ENCODE data around the gene HGFAC.

Gene HGFAC

GRCh38 chr4:3473996-3474765, 32.4 kb downstream of the HGFAC start:
- DNase-seq (ENCODE audit: low spot score): no peak

DNA sequence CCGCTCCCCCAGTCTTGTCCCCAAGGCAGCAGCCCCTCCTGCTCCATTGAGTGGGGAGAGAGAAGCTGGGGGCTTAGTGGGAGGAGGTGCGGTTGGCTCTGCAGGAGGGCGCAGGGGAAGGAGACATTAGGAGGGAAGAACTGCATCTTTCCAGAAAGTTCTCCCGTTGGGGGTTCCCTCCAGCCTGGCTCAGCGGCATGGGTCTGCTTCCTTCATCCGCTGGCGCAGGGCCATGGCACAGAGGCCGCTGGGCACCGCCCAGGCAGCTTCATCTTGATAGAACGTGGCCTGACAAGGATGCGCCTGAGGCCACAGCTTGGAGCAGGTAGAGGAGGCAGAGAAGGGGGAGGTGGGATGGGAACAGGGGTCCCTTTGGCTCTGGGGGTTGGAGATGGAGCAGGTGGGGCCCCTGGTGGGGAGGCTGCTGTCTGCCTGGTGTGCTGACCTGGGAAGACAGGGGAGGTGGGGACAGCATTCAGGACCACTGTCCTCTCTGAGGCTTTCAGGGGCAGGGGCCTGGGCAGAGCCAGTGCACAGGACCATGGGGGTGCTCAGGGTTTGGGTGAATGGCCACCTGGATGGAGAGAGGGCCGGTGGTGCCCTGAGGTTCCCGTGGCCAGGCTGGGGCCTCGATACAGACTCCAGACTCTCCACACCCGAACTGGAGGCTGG, 33.4 kb downstream of the HGFAC start:
- DNase-seq (ENCODE audit: low spot score): no peak

- DNase-seq (ENCODE audit: low spot score): no peak
Measured at GRCh38 chr4:3475713-3476260, 34.0 kb downstream of the HGFAC start.

DNA sequence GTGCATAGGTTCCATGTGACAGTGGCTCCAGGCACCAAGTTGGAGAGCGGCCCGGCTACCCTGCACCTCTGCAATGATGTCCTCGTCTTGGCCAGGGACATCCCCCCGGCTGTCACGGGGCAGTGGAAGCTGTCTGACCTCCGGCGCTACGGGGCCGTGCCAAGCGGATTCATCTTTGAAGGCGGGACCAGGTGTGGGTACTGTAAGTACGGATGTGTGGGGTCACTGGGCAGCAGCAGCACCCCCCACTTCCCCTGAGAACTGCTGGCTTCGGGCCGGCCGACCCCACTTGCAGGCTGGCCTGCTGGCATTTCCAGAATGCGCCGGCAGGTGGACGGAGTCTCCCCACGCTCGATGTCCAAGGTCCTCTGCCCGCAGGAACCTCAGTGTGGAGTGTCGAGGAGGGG, 34.6 kb downstream of the HGFAC start:
- no peak for DNase-seq (ENCODE audit: low spot score)

DNA sequence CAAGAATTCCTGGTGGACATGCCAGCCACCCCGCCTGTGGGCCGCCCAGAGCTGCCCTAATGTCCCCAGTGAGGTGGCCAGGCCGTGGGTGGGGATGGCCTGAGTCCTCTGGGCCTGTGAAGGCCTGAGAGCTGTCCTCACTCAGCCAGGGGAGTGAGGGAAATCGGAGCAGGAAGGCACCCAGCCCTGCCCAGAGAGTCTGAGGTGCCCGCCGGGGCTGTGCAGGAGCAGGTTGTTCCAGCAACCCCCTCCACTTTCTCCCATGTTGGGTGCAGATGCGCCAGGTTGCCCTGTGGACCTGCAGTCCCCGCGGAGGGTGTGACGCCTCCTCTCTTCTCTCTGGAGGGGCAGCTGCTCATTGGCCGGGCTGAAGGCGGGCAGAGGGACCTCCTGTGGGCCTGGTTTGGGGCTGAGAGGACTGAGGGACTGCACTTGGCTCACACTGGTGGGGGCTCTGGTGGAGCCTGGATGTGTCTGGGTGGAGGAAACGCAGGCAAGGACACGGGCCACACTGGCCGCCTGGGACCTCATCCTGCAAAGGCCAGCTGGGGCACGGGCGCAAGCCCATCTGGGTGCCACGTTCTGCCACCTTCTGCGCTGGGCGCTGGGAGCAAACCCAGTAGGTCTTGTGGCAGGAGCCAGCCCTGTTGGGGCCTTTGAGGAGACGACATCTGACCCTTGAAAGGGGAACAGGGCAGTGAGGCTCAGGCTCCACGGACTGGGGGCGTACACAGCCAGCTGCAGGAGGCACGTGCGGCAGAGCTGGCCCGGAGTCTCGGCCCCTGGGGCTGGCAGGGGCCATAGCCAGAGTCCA, 35.4 kb downstream of the HGFAC start:
- DNase-seq (ENCODE audit: low spot score): no peak

DNA sequence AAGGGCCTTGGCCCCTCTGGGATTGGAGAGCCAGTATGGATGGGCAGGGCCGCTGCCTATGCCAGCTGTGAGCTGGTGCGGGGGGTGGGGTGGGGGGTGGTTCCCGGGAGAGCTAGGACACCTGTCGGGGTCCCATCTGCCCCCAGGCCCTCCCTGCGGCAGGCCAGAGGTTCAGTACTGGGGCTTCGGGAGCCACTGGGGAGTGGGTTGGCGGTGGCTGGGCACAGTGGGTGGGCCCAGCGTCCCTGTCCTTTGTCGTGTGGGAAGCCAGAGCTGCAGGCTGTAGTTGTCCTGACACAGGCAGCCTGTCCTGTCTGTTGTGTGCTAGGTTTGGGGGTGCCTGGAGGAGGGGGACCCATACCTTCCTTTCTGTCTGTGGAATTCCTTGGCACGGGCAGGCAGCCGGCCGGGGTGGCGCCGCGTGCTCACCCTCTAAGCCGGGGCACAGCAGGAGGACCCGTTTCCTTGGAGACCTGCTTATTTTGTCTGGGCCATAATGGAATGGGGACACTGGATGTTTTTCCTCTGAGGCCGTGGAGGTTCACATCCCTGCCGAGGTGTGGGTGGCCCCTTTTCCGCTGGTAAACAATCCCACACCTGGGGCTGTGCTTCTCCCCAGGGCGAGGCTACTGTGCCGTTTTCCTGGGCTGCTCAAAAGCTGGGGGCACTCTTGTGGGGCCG, 36.1 kb downstream of the HGFAC start:
- no peak for DNase-seq (ENCODE audit: low spot score)

- DNase-seq (ENCODE audit: low spot score): no peak
Measured at GRCh38 chr4:3478446-3479357, 36.9 kb downstream of the HGFAC start.

GRCh38 chr4:3479358-3480101, 37.8 kb downstream of the HGFAC start:
- DNase-seq (ENCODE audit: low spot score): no peak

- DNase-seq (ENCODE audit: low spot score): peak; percentile 95
Measured at GRCh38 chr4:3480528-3481112, 38.9 kb downstream of the HGFAC start.

GRCh38 chr4:3481113-3481531, 39.4 kb downstream of the HGFAC start:
- no peak for DNase-seq (ENCODE audit: low spot score)

- no peak for DNase-seq (ENCODE audit: low spot score)
Measured at GRCh38 chr4:3481783-3482393, 40.1 kb downstream of the HGFAC start.

GRCh38 chr4:3482707-3483106, 40.9 kb downstream of the HGFAC start:
- DNase-seq (ENCODE audit: low spot score): no peak

DNA sequence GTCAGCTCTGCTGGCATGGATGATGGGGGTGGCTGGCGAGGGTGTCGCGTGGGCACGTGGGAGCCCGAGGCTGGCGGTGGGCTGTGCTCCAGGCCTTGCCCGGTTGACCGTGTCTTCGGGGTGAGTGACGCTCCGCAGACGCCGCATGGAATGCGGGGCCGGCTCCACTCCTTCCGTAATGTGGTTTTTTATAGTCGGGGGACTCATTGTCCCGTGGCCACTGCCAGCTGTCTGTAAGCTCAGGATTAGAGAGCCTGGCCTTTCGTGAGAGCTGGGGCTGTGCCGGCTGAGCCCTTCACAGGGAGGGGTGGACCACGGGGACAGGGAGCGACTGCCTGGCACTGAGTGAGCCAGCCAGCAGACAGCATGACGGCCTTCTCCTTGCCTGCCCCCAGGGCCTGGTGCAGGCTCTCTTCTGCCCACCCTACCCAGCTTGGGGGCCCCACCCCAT, 41.7 kb downstream of the HGFAC start:
- no peak for DNase-seq (ENCODE audit: low spot score)

DNA sequence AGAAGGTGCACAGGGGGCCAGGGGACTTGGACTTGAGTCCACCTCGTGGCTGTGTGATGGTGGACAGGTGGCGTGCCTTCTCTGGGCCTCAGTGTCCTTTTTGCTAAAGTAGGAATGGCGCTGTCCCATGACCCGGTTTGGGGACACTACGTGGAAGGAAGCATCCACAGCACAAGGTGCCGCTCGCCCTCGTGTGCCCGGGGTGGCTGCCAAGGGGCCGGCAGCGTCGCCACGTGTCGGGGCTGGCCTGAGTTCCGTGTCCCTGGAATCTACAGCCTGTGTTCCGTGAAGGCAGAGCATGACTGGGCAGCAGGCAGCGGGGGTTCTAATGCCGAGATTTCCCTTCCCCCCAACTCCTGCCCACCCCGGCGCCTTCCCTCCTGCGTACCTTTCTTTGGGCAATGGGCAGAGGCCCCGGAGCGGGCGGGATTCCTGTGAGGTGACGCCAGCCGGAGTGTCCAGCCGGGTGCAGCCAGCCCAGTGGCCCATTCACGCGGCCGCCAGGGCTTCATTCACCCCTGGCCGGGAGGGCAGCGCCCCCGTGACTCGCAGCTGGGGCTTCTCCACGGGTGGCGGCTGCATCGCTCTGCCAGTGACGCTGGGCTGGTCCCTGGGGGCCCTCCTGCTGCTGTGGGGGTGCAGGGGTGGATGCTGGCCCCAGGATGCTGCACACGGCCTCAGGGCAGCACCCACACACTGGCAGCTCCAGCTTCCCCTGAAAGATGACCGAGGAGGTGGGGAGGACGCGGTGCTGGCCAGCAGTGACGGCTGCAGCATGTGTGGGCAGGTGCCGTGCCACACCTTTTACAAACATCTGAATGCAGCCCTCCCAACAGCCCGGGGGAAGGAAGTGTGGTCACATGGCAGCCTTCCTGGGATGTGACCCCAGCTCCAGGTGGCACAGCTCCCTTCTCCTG, 42.5 kb downstream of the HGFAC start:
- DNase-seq (ENCODE audit: low spot score): no peak

DNA sequence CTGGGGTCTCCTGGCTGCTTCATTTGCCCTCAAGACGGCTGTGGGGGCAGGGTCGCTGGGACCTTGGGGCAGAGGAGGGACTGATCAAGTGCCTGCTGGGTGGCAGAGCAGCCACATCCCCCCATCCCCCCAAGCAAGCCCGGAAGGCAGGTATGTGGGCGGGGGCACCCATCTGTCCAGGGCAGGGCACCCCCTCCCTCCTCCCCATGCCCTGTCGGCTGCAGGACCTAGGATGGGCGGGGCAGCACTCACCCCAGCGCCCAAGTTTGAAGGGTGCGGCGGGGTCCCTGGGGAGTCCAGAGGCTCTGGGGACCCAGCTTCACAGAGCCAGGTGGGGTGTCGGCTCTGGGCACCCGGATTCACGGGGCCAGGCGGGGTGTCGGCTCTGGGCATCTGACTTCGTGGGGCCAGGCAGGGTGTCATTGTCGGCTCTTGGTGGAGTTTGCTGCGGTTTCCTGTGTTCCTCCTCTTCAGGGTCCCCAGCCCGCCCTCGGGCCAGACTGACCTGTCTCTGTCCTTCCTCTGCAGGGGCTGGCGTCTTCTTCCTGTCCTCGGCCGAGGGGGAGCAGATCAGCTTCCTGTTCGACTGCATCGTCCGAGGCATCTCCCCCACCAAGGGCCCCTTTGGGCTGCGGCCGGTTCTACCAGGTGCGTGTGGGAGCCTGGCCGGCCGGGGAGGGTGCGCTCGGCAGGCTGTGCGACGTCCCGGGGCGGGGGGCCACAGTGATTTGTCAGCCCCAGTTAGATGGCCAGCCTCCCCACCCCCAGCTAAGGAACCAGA, 43.4 kb downstream of the HGFAC start:
- no peak for DNase-seq (ENCODE audit: low spot score)

DNA sequence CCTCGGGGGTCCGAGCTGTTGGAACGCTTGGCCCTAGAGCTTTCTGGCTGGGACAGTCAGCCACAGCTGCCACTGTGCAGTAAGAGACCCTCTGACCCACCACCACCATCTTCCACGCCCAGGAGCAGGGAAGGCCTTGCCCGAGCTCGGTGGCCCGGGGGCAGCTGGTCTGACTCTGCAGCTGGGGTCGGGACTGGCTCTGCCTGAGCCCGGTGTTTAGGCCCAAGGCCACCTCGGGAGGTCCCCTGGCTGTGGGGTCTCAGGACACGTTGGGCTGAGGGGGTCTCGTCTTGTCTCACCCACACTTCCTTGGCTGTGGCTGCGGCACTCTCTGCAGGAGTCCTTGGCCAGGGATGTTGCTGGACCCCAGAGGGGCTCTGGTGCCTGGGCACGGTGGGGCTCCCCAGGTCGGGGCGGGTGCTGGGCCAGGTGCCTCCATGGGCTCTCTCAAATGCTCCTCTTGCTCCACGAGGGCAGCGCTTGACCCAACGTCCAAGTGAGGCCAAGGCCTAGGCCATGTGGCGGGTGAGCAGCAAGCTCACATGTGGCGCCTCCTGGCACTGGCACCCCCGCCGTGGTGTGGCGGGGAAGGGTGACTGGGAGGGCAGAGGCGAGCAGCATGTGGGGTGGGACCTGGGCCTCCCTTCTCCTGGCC, 44.2 kb downstream of the HGFAC start:
- DNase-seq (ENCODE audit: low spot score): no peak

Measured in ecto neural progenitor cell (in vitro differentiated cells).